Naive thymus-derived CD4-positive, alpha-beta T cell (primary cell): ENCODE results near the gene DNAH1. TPM values are rescaled to one million over a fixed set of nuclear protein-coding genes. Genes with fewer than 3 reads are reported as not detected.
"Not testable (repeated sequence)": the region's sequence is repeated elsewhere in the genome, so short reads cannot be mapped to it uniquely, and the experiment has no call there.

ENCODE experiments used
- ATAC-seq: fragments of 150-1000 bp; cut with Tn5 transposase; 2 replicates; pipeline ENCODE4 v1.10.0; 2021; ENCODE audit warnings: mild to moderate bottlenecking, moderate library complexity
- CTCF ChIA-PET: fragments of 350-600 bp; sonication (Branson Sonifier 250); formaldehyde crosslinking; loops from one replicate; lab custom pipeline; 2021; ENCODE audit warnings: antibody characterized with exemption; lab: Charles Lee
- POLR2A ChIA-PET: fragments of 350-600 bp; sonication (Branson Sonifier 250); formaldehyde crosslinking; loops from one replicate; lab custom pipeline; 2021; ENCODE audit warnings: antibody characterized with exemption, inconsistent platforms; lab: Charles Lee
- DNase-seq, 9 donors: peaks; one replicate each; pipeline versions ENCODE4 v3.0.0 to v3.0.0-alpha.2; 2020 to 2022; ENCODE audit warnings: mixed read lengths in 1 of 9
- H3K27ac ChIP-seq: one replicate; pipeline ENCODE4 v1.7.0; 2013; ENCODE audit warnings: mild to moderate bottlenecking, low read depth, low read length, moderate library complexity
- H3K27me3 ChIP-seq, 2 donors: one replicate each; pipeline ENCODE4 v1.7.0; 2013; ENCODE audit warnings: low read length in 2 of 2, mild to moderate bottlenecking in 2 of 2, moderate library complexity in 2 of 2; ENCODE audit not compliant: control insufficient read depth in 2 of 2, insufficient read depth in 2 of 2
- H3K36me3 ChIP-seq, 3 experiments: 1 replicate in 2 of 3; 2 replicates in 1 of 3; pipeline ENCODE4 v1.7.0; 2013; ENCODE audit warnings: low read length in 3 of 3, mild to moderate bottlenecking in 3 of 3, moderate library complexity in 1 of 3; ENCODE audit not compliant: insufficient read depth in 3 of 3, control insufficient read depth in 2 of 3
- H3K4me1 ChIP-seq, 2 donors: one replicate each; pipeline ENCODE4 v1.7.0; 2013; ENCODE audit warnings: low read length in 2 of 2, mild to moderate bottlenecking in 2 of 2, moderate library complexity in 1 of 2; ENCODE audit not compliant: control insufficient read depth in 2 of 2, insufficient read depth in 2 of 2
- H3K4me3 ChIP-seq: 2 replicates; pipeline ENCODE4 v1.7.0; 2013; ENCODE audit warnings: mild to moderate bottlenecking, low read length
- H3K9me3 ChIP-seq, 3 experiments: 1 replicate in 2 of 3; 2 replicates in 1 of 3; pipeline ENCODE4 v1.7.0; 2013; ENCODE audit warnings: low read length in 3 of 3; ENCODE audit not compliant: control insufficient read depth in 2 of 3
- H3K27ac Mint-ChIP-seq, 9 donors: one replicate each; pipeline ENCODE4 v1.8.0; 2020 to 2022; ENCODE audit warnings: mixed read lengths in 9 of 9, mild to moderate bottlenecking in 8 of 9, moderate library complexity in 5 of 9, inconsistent platforms in 2 of 9
- H3K27me3 Mint-ChIP-seq, 5 donors: one replicate each; pipeline ENCODE4 v1.8.0; 2021 to 2022; ENCODE audit warnings: mixed read lengths in 5 of 5, mild to moderate bottlenecking in 1 of 5
- H3K36me3 Mint-ChIP-seq, 5 donors: one replicate each; pipeline ENCODE4 v1.8.0; 2020 to 2022; ENCODE audit warnings: mixed read lengths in 5 of 5, mild to moderate bottlenecking in 3 of 5, inconsistent platforms in 1 of 5
- H3K4me1 Mint-ChIP-seq, 7 donors: one replicate each; pipeline ENCODE4 v1.8.0; 2020 to 2022; ENCODE audit warnings: mixed read lengths in 7 of 7, mild to moderate bottlenecking in 3 of 7, inconsistent platforms in 1 of 7
- H3K4me3 Mint-ChIP-seq, 10 donors: one replicate each; pipeline ENCODE4 v1.8.0; 2020 to 2022; ENCODE audit warnings: mild to moderate bottlenecking in 10 of 10, mixed read lengths in 10 of 10, moderate library complexity in 6 of 10, inconsistent platforms in 2 of 10
- H3K9me3 Mint-ChIP-seq, 11 donors: one replicate each; pipeline ENCODE4 v1.8.0; 2020 to 2022; ENCODE audit warnings: mixed read lengths in 11 of 11, mild to moderate bottlenecking in 4 of 11, inconsistent platforms in 1 of 11, moderate library complexity in 1 of 11
- intact Hi-C, 2 donors: fragments of 100-400 bp; cut with micrococcal nuclease; formaldehyde crosslinking; loops; one replicate each; pipeline ENCODE4 v1.15.1; 2023
- polyA plus RNA-seq, 2 donors: library from polyadenylated mRNA; unstranded; fragments of 300-500 nt; fragmentation: Illumina TruSeq; gene quantifications; one replicate each; pipeline ENCODE4 v1.2.3, GENCODE V29; 2021
- total RNA-seq, 6 experiments: library from RNA in 5 of 6; stranded (reverse) in 5 of 6; gene quantifications; 1 replicate in 5 of 6; 2 replicates in 1 of 6; pipeline ENCODE4 v1.2.3 and lab custom pipeline; 2021 to 2026

DNAH1 gene
- total and polyA plus RNA-seq, 7 experiments from 2014 or later, result 0.35 to 69.2 (median 48.2) TPM

GRCh38 chr3:52279596-52279995 is 36.5 kb upstream of the DNAH1 start:
- DNase-seq, result peak in 1 of 9 donors; percentile 38
- Mint-ChIP-seq H3K27me3 (no peaks in the 10 kb centered on the region), H3K27ac (peak overlapping the region; percentile 93 to 99 (median 99)), H3K4me1 (peaks cover 30 to 74% (median 69%) of the 10 kb centered on the region in 7 donors), H3K4me3 (peak overlapping the region; percentile 91 to 99 (median 98)), H3K36me3 (peaks cover 6 to 30% (median 12%) of the 10 kb centered on the region in 5 donors), H3K9me3 (peaks cover 0 to 3% (median 0%) of the 10 kb centered on the region in 11 donors)
- H3K9me3 ChIP-seq, result no peaks in the 10 kb centered on the region
- H3K4me3 ChIP-seq, result peak overlapping the region; percentile 92
- ATAC-seq, result no peak
- H3K27ac ChIP-seq, result peak overlapping the region; percentile 96
- H3K4me1 ChIP-seq, result peaks cover 41 to 42% of the 10 kb centered on the region in 2 donors
- ChIA-PET POLR2A (interaction anchor here (1.3 to 21.6 kb wide), 4 partner anchors 10 to 223 kb away, joined by 4 to 1418 read pairs (median 140); partner anchors contain the start of genes DUSP7, GLYCTK, PPM1M and TLR9), CTCF (interaction anchor here (0.6 to 9.4 kb wide), 10 partner anchors 8 to 152 kb away, joined by 3 to 126 read pairs (median 6); partner anchors contain the start of genes GLYCTK and TWF2)
- peaks cover 0 to 11% (median 0%) of the 10 kb centered on the region in 3 experiments for H3K36me3 ChIP-seq
- intact Hi-C loops, result loop anchor here (2.0 to 10.0 kb wide), 6 partner anchors 38 to 405 kb away; partner anchors contain the start of genes DUSP7 (in 2 of the 2), DNAH1 (in 1 of the 2), GNL3 (in 1 of the 2) and NT5DC2 (in 1 of the 2)
- H3K27me3 ChIP-seq, result no peaks in the 10 kb centered on the region

- H3K27me3 Mint-ChIP-seq, result no peaks in the 10 kb centered on the region
- POLR2A ChIA-PET, result interaction anchor here (1.3 to 21.6 kb wide), 4 partner anchors 9 to 223 kb away, joined by 4 to 1418 read pairs (median 140); partner anchors contain the start of genes DUSP7, GLYCTK, PPM1M and TLR9
- CTCF ChIA-PET, result interaction anchor here (0.6 to 9.4 kb wide), 10 partner anchors 9 to 153 kb away, joined by 3 to 126 read pairs (median 9); partner anchors contain the start of genes GLYCTK and TWF2
Observed at GRCh38 chr3:52280050-52280461, 36.1 kb upstream of the DNAH1 start.

GRCh38 chr3:52281981-52282801 is 33.9 kb upstream of the DNAH1 start:
- peaks cover 0 to 11% (median 0%) of the 10 kb centered on the region in 3 experiments for H3K36me3 ChIP-seq
- Mint-ChIP-seq H3K4me3 (peak overlapping the region; percentile 64 to 84 (median 80)), H3K27ac (peak overlapping the region; percentile 86 to 100 (median 92)), H3K4me1 (peaks cover 19 to 75% (median 56%) of the 10 kb centered on the region in 7 donors), H3K9me3 (peaks cover 0 to 4% (median 0%) of the 10 kb centered on the region in 11 donors), H3K27me3 (no peaks in the 10 kb centered on the region), H3K36me3 (peaks cover 3 to 15% (median 5%) of the 10 kb centered on the region in 5 donors)
- intact Hi-C loops, result loop anchor here in 1 of 2 donors (1.0 kb wide), 1 partner anchor 62 kb away; no protein-coding TSS in a partner anchor
- ChIA-PET POLR2A (interaction anchor here (0.6 to 21.6 kb wide), 6 partner anchors 11 to 1310 kb away, joined by 3 to 1418 read pairs (median 4); partner anchors contain the start of genes PPM1M, TLR9 and TWF2), CTCF (interaction anchor here (0.6 to 9.4 kb wide), 9 partner anchors 8 to 62 kb away, joined by 3 to 126 read pairs (median 7); partner anchors contain the start of genes PPM1M and TWF2)
- ATAC-seq, result peak; percentile 24
- H3K4me3 ChIP-seq, result peak overlapping the region; percentile 40
- H3K27me3 ChIP-seq, result no peaks in the 10 kb centered on the region
- H3K27ac ChIP-seq, result peak overlapping the region; percentile 73
- no peaks in the 10 kb centered on the region for H3K9me3 ChIP-seq
- peak in 7 of 9 donors; percentile 60 to 74 (median 72) for DNase-seq
- H3K4me1 ChIP-seq, result peaks cover 42 to 48% of the 10 kb centered on the region in 2 donors

More at GRCh38 chr3:52280050-52280461, 36.1 kb upstream of the DNAH1 start:
- Mint-ChIP-seq H3K4me1 (peaks cover 30 to 74% (median 65%) of the 10 kb centered on the region in 7 donors), H3K27ac (peak overlapping the region; percentile 93 to 99 (median 99)), H3K36me3 (peaks cover 6 to 28% (median 12%) of the 10 kb centered on the region in 5 donors), H3K4me3 (peak overlapping the region; percentile 91 to 99 (median 98)), H3K9me3 (peaks cover 0 to 3% (median 0%) of the 10 kb centered on the region in 11 donors)
- intact Hi-C loops, result no loop called here
- Histone ChIP-seq H3K4me1 (peaks cover 41 to 42% of the 10 kb centered on the region in 2 donors), H3K27ac (peak overlapping the region; percentile 96), H3K36me3 (peaks cover 0 to 11% (median 0%) of the 10 kb centered on the region in 3 experiments), H3K4me3 (peak overlapping the region; percentile 92), H3K27me3 (no peaks in the 10 kb centered on the region), H3K9me3 (no peaks in the 10 kb centered on the region)
- no peak for DNase-seq
- ATAC-seq, result no peak

DNA sequence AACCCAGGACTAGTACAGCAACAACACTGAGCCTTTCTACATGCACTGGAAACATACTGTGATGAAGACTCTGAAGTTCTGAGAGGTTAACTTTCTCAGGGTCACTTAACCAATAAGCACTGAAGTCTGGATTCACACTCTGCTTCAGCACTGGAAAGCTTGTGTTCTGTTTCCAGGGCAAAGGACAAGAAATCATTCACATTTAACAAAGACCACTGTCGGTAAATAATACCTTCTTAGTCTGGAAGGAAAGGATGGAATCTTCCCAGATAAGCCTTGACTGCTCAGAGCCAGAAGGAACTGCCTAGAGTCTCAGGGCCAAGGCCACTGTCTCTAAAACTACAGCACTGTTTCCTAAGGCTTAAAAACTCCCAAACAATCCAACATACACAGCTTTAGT is 32.8 kb upstream of the DNAH1 start:
- Mint-ChIP-seq H3K4me3 (peak overlapping the region in 7 of 10 donors; percentile 12 to 61 (median 51)), H3K9me3 (peaks cover 0 to 4% (median 0%) of the 10 kb centered on the region in 11 donors), H3K36me3 (peaks cover 0 to 11% (median 0%) of the 10 kb centered on the region in 5 donors), H3K4me1 (peaks cover 15 to 81% (median 61%) of the 10 kb centered on the region in 7 donors), H3K27ac (peak overlapping the region; percentile 64 to 100 (median 89)), H3K27me3 (peaks cover 0 to 3% (median 0%) of the 10 kb centered on the region in 5 donors)
- Histone ChIP-seq H3K27ac (peak overlapping the region; percentile 73), H3K4me1 (peaks cover 42 to 49% of the 10 kb centered on the region in 2 donors), H3K27me3 (no peaks in the 10 kb centered on the region), H3K36me3 (peaks cover 0 to 8% (median 0%) of the 10 kb centered on the region in 3 experiments), H3K4me3 (no peak overlapping the region), H3K9me3 (no peaks in the 10 kb centered on the region)
- no peak for DNase-seq
- POLR2A ChIA-PET, result interaction anchor here (10.3 to 21.6 kb wide), 2 partner anchors 16 to 44 kb away, joined by 167 to 1418 read pairs; partner anchors contain the start of genes PPM1M, TLR9 and TWF2
- ATAC-seq, result no peak
- CTCF ChIA-PET, result interaction anchor here (0.6 to 2.8 kb wide), 7 partner anchors 23 to 63 kb away, joined by 3 to 12 read pairs (median 4); partner anchors contain the start of gene PPM1M
- intact Hi-C loops, result no loop called here

DNA sequence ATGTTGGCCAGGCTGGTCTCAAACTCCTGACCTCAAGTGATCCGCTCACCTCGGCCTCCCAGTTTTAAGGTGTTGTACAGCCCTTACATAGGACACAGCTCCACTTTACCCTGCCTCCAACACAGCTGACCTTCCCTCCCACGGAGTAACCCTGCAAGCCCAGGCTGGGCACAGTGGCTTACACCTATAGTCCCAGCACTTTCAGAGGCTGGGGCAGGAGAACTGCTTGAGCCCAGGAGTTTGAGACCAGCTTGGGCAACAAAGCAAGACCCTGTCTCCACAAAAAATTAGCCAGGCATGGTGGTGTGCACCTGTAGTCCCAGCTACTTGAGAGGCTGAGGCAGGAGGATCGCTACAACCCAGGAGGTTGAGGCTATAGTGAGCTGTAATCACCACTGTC is 32.1 kb upstream of the DNAH1 start:
- H3K27ac ChIP-seq, result peak overlapping the region; percentile 52
- POLR2A ChIA-PET, result interaction anchor here (0.7 to 21.6 kb wide), 5 partner anchors 8 to 252 kb away, joined by 3 to 1418 read pairs (median 6); partner anchors contain the start of genes DNAH1, PPM1M, TLR9 and TWF2

More for the DNA sequence above, 32.1 kb upstream of the DNAH1 start:
- Mint-ChIP-seq H3K4me3 (peak overlapping the region in 5 of 10 donors; percentile 25 to 59 (median 38)), H3K4me1 (peaks cover 20 to 88% (median 65%) of the 10 kb centered on the region in 7 donors), H3K27ac (peak overlapping the region; percentile 64 to 100 (median 89))
- H3K36me3 Mint-ChIP-seq, H3K27me3 ChIP-seq, H3K9me3 Mint-ChIP-seq, DNase-seq, ATAC-seq, H3K27me3 Mint-ChIP-seq, intact Hi-C loops, H3K36me3 ChIP-seq, H3K4me3 ChIP-seq, H3K9me3 ChIP-seq: not testable (repeated sequence)
- H3K4me1 ChIP-seq, result peaks cover 42 to 55% of the 10 kb centered on the region in 2 donors
- CTCF ChIA-PET, result interaction anchor here (0.7 to 2.8 kb wide), 7 partner anchors 13 to 64 kb away, joined by 3 to 12 read pairs (median 7); no protein-coding TSS in a partner anchor
